GM23248 (cell line): ENCODE results near the gene TRIM17.

Experiments used
- EZH2 ChIP-seq: fragments of 200-600 bp; sonication (generic); IDR thresholded peaks from 2 replicates; pipeline ENCODE4 v1.6.1; 2018; ENCODE audit warnings: antibody characterized with exemption, mild to moderate bottlenecking; ENCODE audit not compliant: insufficient read depth, poor library complexity, severe bottlenecking
- EZH2phosphoT487 ChIP-seq: fragments of 200-600 bp; sonication (generic); IDR thresholded peaks from 2 replicates; pipeline ENCODE4 v1.6.1; 2018; ENCODE audit warnings: antibody characterized with exemption, moderate library complexity, mild to moderate bottlenecking, low read depth; ENCODE audit not compliant: insufficient read depth

DNA sequence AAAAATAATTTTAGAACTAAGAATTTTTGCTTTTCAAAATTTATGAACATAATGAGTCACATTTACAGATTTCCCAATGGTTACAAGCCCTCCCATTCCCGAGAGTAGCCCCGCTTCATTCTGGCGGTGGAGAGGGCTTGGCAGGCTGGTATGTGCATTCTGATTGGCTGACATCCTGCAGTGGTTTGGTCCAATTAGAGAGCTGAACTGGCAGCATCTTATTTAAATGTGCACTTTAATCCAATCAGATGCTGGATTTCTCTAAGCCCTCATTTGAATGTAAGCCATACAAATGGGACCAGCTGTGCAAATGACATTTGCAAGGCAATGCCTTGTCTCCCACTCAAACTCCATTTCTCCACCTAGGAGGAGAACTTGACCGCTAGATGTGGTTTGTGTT, 18.0 kb upstream of the TRIM17 start:
- no peak for TF ChIP-seq EZH2
- TF ChIP-seq EZH2phosphoT487 = no peak
